ENCODE results near the gene GZF1.

DNA sequence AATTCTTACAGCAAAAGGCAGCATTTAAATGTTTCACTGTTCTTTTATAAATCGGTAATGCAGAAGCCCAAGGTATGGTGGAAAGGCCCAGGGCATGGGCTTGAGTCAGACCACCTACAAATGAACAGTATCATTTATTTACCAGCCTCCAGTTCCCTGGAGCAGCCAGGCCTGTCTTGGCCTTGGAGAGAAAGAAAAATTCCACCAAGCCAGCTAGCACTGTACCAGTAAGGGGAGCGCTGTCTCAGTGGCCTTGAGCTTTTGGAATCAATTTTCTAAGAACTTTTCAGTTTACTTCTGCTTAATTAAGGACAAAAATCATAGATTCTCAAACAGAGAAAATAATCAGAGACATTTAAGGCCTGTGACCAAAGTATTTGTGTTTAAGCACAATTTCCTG, 47.0 kb downstream of the GZF1 start:
- no peak for TF ChIP-seq POLR2AphosphoS5 (IDR thresholded peaks at IDR 0.05; ENCODE audit: low read depth, low read length)
- TF ChIP-seq, protein P1, sequence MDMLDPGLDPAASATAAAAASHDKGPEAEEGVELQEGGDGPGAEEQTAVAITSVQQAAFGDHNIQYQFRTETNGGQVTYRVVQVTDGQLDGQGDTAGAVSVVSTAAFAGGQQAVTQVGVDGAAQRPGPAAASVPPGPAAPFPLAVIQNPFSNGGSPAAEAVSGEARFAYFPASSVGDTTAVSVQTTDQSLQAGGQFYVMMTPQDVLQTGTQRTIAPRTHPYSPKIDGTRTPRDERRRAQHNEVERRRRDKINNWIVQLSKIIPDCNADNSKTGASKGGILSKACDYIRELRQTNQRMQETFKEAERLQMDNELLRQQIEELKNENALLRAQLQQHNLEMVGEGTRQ (IDR thresholded peaks at IDR 0.05; ENCODE audit: borderline replicate concordance, low read depth, low read length), result no peak
- TF ChIP-seq, protein P2, sequence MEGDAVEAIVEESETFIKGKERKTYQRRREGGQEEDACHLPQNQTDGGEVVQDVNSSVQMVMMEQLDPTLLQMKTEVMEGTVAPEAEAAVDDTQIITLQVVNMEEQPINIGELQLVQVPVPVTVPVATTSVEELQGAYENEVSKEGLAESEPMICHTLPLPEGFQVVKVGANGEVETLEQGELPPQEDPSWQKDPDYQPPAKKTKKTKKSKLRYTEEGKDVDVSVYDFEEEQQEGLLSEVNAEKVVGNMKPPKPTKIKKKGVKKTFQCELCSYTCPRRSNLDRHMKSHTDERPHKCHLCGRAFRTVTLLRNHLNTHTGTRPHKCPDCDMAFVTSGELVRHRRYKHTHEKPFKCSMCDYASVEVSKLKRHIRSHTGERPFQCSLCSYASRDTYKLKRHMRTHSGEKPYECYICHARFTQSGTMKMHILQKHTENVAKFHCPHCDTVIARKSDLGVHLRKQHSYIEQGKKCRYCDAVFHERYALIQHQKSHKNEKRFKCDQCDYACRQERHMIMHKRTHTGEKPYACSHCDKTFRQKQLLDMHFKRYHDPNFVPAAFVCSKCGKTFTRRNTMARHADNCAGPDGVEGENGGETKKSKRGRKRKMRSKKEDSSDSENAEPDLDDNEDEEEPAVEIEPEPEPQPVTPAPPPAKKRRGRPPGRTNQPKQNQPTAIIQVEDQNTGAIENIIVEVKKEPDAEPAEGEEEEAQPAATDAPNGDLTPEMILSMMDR (IDR thresholded peaks at IDR 0.05), result no peak
- TF ChIP-seq RCOR1 (IDR thresholded peaks at IDR 0.05; ENCODE audit: low read length), result no peak
- no peak for TF ChIP-seq CHD2 (IDR thresholded peaks at IDR 0.05; ENCODE audit: low read length, partially characterized antibody)
- no peak for TF ChIP-seq PBX3 (IDR thresholded peaks at IDR 0.05)
- TF ChIP-seq, protein P3, sequence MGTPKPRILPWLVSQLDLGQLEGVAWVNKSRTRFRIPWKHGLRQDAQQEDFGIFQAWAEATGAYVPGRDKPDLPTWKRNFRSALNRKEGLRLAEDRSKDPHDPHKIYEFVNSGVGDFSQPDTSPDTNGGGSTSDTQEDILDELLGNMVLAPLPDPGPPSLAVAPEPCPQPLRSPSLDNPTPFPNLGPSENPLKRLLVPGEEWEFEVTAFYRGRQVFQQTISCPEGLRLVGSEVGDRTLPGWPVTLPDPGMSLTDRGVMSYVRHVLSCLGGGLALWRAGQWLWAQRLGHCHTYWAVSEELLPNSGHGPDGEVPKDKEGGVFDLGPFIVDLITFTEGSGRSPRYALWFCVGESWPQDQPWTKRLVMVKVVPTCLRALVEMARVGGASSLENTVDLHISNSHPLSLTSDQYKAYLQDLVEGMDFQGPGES (IDR thresholded peaks at IDR 0.05; ENCODE audit: low read depth, low read length), result no peak
- TF ChIP-seq FOXM1 (IDR thresholded peaks at IDR 0.05; ENCODE audit: low read depth), result no peak
- no peak for TF ChIP-seq YY1 (IDR thresholded peaks at IDR 0.05; ENCODE audit: low read depth)
- TF ChIP-seq JUND (IDR thresholded peaks at IDR 0.05), result no peak

Data from SK-N-SH (cell line).